Spinal cord (tissue), 10 donors: Measurements from ENCODE around the gene PCDHGC3. TPM values are rescaled to one million over a fixed set of nuclear protein-coding genes. Genes with fewer than 3 reads are reported as not detected.

Source experiments
- DNase-seq, 6 donors: peaks; one replicate each; pipeline versions ENCODE4 v3.0.0 to v3.0.0-alpha.2; 2013 to 2015; ENCODE audit warnings: low spot score in 6 of 6, low read depth in 4 of 6
- H3K27ac ChIP-seq: one replicate; pipeline ENCODE4 v1.5.1; 2013; ENCODE audit warnings: low read depth, low read length, control low read depth
- H3K27me3 ChIP-seq: one replicate; pipeline ENCODE4 v1.6.1; 2013; ENCODE audit warnings: low read length; ENCODE audit not compliant: control insufficient read depth, insufficient read depth
- H3K36me3 ChIP-seq: one replicate; pipeline ENCODE4 v1.6.1; 2013; ENCODE audit warnings: low read length; ENCODE audit not compliant: control insufficient read depth, insufficient read depth
- H3K4me1 ChIP-seq: one replicate; pipeline ENCODE4 v1.6.1; 2013; ENCODE audit warnings: low read length; ENCODE audit not compliant: control insufficient read depth, insufficient read depth
- H3K4me3 ChIP-seq: one replicate; pipeline ENCODE4 v1.5.1; 2013; ENCODE audit warnings: low read depth, low read length, control low read depth
- H3K9me3 ChIP-seq: one replicate; pipeline ENCODE4 v1.6.1; 2013; ENCODE audit warnings: low read length; ENCODE audit not compliant: control insufficient read depth, insufficient read depth
- WGBS: methylation state at CpG from one replicate; pipeline ENCODE4 v1.1.5; 2013; ENCODE audit warnings: missing lambda C conversion rate; ENCODE audit not compliant: insufficient coverage; 5-methylcytosine and 5-hydroxymethylcytosine counted together
- polyA plus RNA-seq, 2 donors: library from polyadenylated mRNA; unstranded; fragments of 120-200 nt; gene quantifications; one replicate each; pipeline ENCODE4 v1.2.1, GENCODE V29; 2013; ENCODE audit not compliant: insufficient read length in 2 of 2
- total RNA-seq, 2 donors: library from RNA; depleted of rRNA in 1 of 2; stranded (reverse); fragments of 120-200 nt in 1 of 2; fragments of >200 nt in 1 of 2; gene quantifications; one replicate each; pipeline versions ENCODE4 v1.2.3 to v1.2.4, GENCODE V29; 2013 to 2014
- donor health status: healthy.

Gene PCDHGC3
- total and polyA plus RNA-seq, 4 donors, result 114 to 678 (median 404) TPM

GRCh38 chr5:141503681-141504080 is 27.9 kb downstream of the PCDHGC3 start:
- Histone ChIP-seq H3K9me3 (no peaks in the 10 kb centered on the region), H3K27me3 (no peaks in the 10 kb centered on the region), H3K27ac (peak overlapping the region; percentile 29), H3K36me3 (peaks cover 73% of the 10 kb centered on the region), H3K4me1 (peaks cover 39% of the 10 kb centered on the region), H3K4me3 (no peak overlapping the region)
- DNase-seq, result no peak
- 73% methylated on average over 2 of the region's 2 CpGs for WGBS

GRCh38 chr5:141504216-141504615 is 28.4 kb downstream of the PCDHGC3 start:
- no peaks in the 10 kb centered on the region for H3K27me3 ChIP-seq
- H3K4me1 ChIP-seq, result peaks cover 44% of the 10 kb centered on the region
- no peak for DNase-seq
- H3K27ac ChIP-seq, result peak overlapping the region; percentile 29
- H3K9me3 ChIP-seq, result no peaks in the 10 kb centered on the region
- no peak overlapping the region for H3K4me3 ChIP-seq
- peaks cover 73% of the 10 kb centered on the region for H3K36me3 ChIP-seq
- WGBS, result 71% methylated on average over 4 of the region's 4 CpGs

- Histone ChIP-seq H3K36me3 (peaks cover 80% of the 10 kb centered on the region), H3K4me1 (peaks cover 65% of the 10 kb centered on the region), H3K27ac (peak overlapping the region; percentile 95), H3K9me3 (no peaks in the 10 kb centered on the region), H3K4me3 (no peak overlapping the region), H3K27me3 (no peaks in the 10 kb centered on the region)
- no peak for DNase-seq
- WGBS, result 60% methylated on average over 3 of the region's 8 CpGs
Measured at GRCh38 chr5:141506381-141507155, 30.8 kb downstream of the PCDHGC3 start.

DNA sequence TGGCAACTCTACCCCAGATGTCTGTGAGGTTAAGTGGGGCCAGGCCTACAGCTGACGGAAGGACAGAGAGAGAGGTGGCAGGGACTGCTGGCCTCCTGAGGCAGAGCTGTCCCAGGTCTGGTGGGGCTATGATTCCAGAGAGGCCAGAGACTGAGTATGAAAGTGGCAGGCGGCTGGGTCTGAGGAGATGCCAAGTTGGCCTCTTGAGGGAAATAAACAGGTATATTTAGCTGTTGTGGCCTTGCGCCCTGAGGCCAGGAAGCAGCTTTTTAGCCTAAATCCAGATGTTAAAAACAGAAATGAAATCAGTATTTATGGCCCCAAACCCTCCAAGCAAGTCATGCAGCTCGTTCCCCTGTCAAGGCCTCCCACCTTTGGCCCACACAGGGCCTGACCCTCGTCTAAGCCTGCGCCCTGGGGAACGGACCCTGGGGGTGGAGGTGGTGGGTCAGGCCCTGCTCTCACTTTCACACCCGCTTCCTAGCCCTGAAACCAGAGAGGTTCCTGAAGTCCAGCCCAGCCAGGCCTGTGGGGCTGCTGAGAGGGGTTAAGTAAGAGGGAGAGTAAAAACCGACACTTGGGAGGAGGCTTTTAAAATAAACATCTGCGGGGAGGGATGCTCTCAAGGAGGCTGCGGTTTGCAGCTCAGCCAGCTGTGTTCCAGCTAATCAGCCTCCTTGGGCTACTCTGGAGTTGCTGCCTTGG is 31.8 kb downstream of the PCDHGC3 start:
- H3K9me3 ChIP-seq, result no peaks in the 10 kb centered on the region
- no peaks in the 10 kb centered on the region for H3K27me3 ChIP-seq
- H3K4me3 ChIP-seq, result no peak overlapping the region
- peak in 1 of 6 donors; percentile 61 for DNase-seq
- WGBS, result 23% methylated on average over 6 of the region's 11 CpGs
- H3K36me3 ChIP-seq, result peaks cover 85% of the 10 kb centered on the region
- peak overlapping the region; percentile 95 for H3K27ac ChIP-seq
- peaks cover 69% of the 10 kb centered on the region for H3K4me1 ChIP-seq

- 2% methylated on average over 8 of the region's 9 CpGs for WGBS
- H3K27me3 ChIP-seq, result no peaks in the 10 kb centered on the region
- peaks cover 79% of the 10 kb centered on the region for H3K36me3 ChIP-seq
- peaks cover 77% of the 10 kb centered on the region for H3K4me1 ChIP-seq
- no peak for DNase-seq
- no peaks in the 10 kb centered on the region for H3K9me3 ChIP-seq
- H3K4me3 ChIP-seq, result no peak overlapping the region
- H3K27ac ChIP-seq, result peak overlapping the region; percentile 95
Measured at GRCh38 chr5:141508440-141508797, 32.7 kb downstream of the PCDHGC3 start.

DNA sequence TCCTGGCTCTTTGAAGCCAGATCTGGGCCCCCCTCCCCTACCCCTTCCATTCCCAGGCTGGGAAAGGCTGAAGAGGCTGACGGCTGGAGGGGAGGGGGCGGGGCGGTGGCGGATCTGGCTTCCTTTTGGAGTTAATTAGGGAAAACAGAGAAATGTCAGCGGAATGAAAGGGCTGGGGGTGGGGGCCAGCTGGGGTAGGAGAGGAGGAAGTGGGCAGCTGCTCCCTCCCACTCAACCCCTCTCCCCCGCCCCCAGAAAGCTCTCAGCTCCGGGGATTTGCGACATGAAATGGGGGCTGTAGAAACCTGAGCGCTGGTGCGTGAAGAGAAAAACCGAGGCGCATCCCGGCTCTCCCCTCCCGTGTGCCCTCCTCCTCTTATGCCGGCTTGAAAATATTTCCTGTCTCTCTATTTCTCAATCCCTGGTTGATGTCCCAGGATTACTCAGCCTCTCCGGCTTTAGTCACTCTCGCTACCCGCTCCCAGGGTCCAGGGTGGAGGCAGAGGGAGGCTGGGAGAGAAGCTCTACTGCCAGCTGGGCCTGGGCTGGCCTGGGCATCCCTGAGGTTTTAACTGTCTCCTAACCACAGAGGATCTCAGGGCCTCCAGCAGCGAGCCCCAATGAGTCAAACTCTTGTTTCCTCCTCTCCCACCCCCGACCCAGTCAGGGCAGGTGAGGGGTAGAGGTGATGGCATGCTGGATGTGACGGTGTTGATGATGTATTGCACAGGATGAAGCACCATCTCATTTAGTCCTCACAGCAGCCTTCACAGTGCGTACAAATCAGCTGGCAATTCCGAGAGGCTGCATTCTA is 33.2 kb downstream of the PCDHGC3 start:
- Histone ChIP-seq H3K4me3 (peak overlapping the region; percentile 16), H3K27me3 (no peaks in the 10 kb centered on the region), H3K4me1 (peaks cover 83% of the 10 kb centered on the region), H3K36me3 (peaks cover 75% of the 10 kb centered on the region), H3K27ac (peak overlapping the region; percentile 95), H3K9me3 (no peaks in the 10 kb centered on the region)
- WGBS, result 7% methylated on average over 13 of the region's 23 CpGs
- peak in 4 of 6 donors; percentile 73 to 93 (median 86) for DNase-seq

GRCh38 chr5:141510160-141510559 is 34.4 kb downstream of the PCDHGC3 start:
- H3K36me3 ChIP-seq, result peaks cover 65% of the 10 kb centered on the region
- peak overlapping the region; percentile 95 for H3K27ac ChIP-seq
- 67% methylated on average over 1 of the region's 9 CpGs for WGBS
- no peaks in the 10 kb centered on the region for H3K27me3 ChIP-seq
- no peak overlapping the region for H3K4me3 ChIP-seq
- peaks cover 93% of the 10 kb centered on the region for H3K4me1 ChIP-seq
- DNase-seq, result no peak
- no peaks in the 10 kb centered on the region for H3K9me3 ChIP-seq

GRCh38 chr5:141510850-141511601 is 35.3 kb downstream of the PCDHGC3 start:
- DNase-seq, result no peak
- peak overlapping the region; percentile 3 for H3K27ac ChIP-seq
- H3K4me1 ChIP-seq, result peaks cover 96% of the 10 kb centered on the region
- 84% methylated on average over 4 of the region's 14 CpGs for WGBS
- H3K27me3 ChIP-seq, result no peaks in the 10 kb centered on the region
- H3K9me3 ChIP-seq, result no peaks in the 10 kb centered on the region
- H3K36me3 ChIP-seq, result peaks cover 58% of the 10 kb centered on the region
- no peak overlapping the region for H3K4me3 ChIP-seq

DNA sequence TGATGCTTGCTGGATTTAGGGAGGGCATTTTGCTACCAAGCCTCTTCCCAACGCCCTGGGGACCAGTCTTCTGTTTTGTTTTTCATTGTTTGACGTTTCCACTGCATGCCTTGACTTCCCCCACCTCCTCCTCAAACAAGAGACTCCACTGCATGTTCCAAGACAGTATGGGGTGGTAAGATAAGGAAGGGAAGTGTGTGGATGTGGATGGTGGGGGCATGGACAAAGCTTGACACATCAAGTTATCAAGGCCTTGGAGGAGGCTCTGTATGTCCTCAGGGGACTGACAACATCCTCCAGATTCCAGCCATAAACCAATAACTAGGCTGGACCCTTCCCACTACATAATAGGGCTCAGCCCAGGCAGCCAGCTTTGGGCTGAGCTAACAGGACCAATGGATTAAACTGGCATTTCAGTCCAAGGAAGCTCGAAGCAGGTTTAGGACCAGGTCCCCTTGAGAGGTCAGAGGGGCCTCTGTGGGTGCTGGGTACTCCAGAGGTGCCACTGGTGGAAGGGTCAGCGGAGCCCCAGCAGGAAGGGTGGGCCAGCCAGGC is 36.1 kb downstream of the PCDHGC3 start:
- Histone ChIP-seq H3K4me1 (peaks cover 96% of the 10 kb centered on the region), H3K27me3 (no peaks in the 10 kb centered on the region), H3K9me3 (no peaks in the 10 kb centered on the region), H3K27ac (peak overlapping the region; percentile 97), H3K36me3 (peaks cover 57% of the 10 kb centered on the region), H3K4me3 (peak overlapping the region; percentile 70)
- DNase-seq, result no peak
- WGBS, result 72% methylated on average over 2 of the region's 4 CpGs
